Choroid plexus epithelial cell (primary cell): ENCODE data around the gene ZDHHC6.
"Not testable (repeated sequence)": the region's sequence is repeated elsewhere in the genome, so short reads cannot be mapped to it uniquely, and the experiment has no call there.

Experiments
- DNase-seq: peaks from one replicate; pipeline ENCODE4 v3.0.0-alpha.2; 2010; ENCODE audit warnings: low read depth
- H3K4me3 ChIP-seq: 2 replicates; pipeline ENCODE4 v1.5.1; 2011; ENCODE audit warnings: low read depth, mild to moderate bottlenecking, control low read depth, low read length, moderate library complexity
- TF ChIP-seq, protein P1 (sequence below): conservative IDR thresholded peaks from 2 replicates; pipeline ENCODE4 v1.5.1; 2011; ENCODE audit warnings: low read depth, mild to moderate bottlenecking, control low read depth, inconsistent platforms, low read length, moderate library complexity

ZDHHC6 gene

DNA sequence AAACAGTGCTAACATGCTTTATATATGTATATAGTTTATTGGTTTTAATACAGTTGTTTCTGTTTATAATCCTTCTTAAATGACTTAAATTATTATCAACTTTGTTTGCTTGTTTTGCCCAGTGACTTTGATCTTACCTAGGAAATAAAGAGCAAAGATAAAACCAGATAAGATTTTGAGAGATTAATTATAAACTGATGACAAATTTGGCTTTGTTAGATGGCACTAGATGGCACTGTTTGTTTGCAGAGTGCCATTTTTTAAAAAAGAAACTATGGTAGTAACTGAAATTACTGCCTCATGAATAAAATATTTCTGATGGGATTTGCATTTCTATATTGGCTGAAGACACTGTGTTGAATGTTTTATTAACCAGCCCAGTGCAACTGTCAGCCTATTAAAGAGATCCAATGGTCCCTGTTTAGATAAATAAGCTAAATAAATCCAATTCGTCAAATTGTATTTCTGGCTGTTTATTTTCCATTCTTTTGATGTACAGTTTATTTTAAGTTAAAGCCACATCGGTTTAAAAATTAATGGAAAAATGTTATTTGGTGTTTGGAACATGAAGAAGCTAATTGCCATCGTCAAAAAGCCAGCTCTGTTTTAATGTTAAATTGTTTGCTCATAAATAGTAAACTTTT lies 29.0 kb upstream of the ZDHHC6 start:
- TF ChIP-seq, protein P1, sequence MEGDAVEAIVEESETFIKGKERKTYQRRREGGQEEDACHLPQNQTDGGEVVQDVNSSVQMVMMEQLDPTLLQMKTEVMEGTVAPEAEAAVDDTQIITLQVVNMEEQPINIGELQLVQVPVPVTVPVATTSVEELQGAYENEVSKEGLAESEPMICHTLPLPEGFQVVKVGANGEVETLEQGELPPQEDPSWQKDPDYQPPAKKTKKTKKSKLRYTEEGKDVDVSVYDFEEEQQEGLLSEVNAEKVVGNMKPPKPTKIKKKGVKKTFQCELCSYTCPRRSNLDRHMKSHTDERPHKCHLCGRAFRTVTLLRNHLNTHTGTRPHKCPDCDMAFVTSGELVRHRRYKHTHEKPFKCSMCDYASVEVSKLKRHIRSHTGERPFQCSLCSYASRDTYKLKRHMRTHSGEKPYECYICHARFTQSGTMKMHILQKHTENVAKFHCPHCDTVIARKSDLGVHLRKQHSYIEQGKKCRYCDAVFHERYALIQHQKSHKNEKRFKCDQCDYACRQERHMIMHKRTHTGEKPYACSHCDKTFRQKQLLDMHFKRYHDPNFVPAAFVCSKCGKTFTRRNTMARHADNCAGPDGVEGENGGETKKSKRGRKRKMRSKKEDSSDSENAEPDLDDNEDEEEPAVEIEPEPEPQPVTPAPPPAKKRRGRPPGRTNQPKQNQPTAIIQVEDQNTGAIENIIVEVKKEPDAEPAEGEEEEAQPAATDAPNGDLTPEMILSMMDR: peak; percentile 51
- H3K4me3 ChIP-seq: no peak overlapping the region
- peak; percentile 39 for DNase-seq

DNA sequence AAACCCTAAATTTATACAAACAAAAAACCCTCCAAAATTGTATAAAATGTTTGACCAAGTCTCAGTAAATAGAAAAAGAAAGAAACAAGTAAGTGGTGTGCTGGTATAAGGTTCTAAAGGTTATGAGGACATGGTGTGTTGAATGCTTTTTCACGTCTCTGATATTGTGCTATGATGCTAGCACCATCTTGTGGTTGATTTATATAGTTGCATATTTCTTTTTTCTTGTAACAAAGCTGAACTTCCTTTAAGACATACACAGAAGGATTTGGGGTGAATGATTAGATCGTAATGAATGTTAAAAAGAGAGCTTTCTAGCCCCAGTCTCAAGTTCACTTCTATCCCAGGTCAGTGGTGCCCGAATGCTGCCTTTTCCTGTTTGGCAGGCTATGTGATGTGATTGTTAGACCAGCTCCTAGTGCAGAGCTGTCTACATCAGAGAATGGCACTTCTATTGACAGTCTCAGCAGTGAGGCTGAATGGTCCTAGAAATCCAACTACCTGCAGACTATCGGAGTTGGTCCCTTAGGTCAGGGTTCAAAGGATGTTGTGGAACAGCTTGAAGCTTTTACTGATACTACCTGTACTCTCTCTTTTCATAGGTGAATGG lies 25.3 kb upstream of the ZDHHC6 start:
- TF ChIP-seq, protein P1: peak; percentile 64
- no peak overlapping the region for H3K4me3 ChIP-seq
- DNase-seq: peak; percentile 81

DNA sequence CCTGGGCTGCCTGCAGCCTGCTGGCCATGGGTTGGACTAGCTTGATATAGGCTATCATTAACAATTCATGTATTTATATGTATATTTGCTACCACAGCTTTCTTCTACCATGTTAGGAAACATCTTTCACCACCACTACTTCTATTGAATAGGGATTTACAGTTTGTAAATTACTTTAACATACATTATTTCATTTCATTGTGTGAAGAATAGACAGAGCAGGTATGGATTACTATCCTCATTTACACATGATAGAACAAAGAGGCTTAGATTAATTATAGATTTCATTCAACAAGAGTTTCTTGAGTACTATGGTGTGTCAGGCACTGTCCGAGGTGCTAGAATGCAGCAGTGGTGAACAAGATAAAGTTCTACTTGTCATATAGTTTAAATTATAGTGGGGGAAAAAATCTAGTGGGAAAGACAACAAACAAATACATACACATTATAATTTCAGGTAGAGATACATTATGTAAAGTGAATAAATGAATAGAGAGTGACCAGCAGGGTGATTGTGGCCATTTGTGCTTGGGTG lies 20.9 kb upstream of the ZDHHC6 start:
- TF ChIP-seq, protein P1: no peak
- DNase-seq: peak; percentile 27
- H3K4me3 ChIP-seq: no peak overlapping the region

DNA sequence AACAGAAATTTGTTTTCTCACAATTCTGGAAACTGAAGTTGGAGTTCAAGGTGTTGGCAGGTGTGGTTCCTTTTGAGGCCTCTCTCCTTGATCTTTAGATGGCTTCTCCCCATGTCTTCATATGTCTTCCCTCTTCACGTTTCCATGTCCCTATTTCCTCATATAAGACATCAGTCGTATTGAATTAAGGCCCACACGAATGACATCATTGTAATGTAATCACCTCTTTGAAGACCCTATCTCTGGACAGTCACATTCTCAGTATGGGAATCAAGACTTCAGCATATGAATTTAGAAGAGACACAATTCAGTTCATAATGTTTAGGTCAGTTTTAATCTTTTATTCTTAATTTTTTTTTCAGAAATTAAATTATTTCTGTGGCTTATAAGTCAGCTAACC lies 20.1 kb upstream of the ZDHHC6 start:
- no peak overlapping the region for H3K4me3 ChIP-seq
- no peak for DNase-seq
- TF ChIP-seq, protein P1: no peak

DNA sequence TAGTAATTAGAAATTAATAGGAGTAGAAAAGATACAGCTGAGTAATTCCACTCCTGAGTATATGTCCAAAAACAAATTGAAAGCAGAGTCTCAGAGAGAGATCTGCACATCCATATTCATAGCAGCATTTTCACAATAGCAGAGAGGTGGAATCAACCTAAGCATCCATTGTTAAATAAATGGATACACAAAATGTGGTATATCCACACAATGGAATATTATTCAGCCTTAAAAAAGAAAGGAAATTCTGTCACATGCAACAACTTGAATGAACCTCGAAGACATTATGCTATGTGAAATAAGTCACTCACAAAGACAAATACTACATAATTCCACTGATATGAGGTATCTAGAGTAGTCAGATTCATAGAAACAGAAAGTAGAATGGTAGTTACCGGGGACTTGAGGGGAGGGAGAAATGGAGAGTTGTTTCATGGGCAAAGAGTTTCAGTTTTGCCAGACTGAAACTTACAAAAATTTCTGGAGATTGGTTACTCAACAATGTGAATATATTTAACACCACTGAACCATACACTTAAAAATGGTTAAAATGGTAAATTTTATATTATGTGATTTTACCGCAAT lies 18.7 kb upstream of the ZDHHC6 start:
- H3K4me3 ChIP-seq: no peak overlapping the region
- TF ChIP-seq, protein P1: no peak
- DNase-seq: no peak

DNA sequence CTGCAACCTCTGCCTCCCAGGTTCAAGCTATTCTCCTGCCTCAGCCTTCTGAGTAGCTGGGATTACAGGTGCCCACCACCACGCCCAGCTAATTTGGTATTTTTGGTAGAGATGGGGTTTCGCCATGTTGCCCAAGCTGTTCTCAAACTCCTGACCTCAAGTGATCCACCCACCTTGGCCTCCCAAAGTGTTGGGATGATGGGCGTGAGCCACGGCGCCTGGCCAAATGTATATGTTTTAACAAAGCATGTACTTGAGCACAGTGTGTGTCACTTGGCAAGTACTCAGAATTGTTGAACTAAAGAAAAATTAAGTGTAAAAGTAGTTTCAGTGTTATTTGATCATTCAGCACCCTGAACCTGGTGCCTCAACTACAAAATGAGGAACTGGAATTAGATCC lies 17.4 kb upstream of the ZDHHC6 start:
- DNase-seq, H3K4me3 ChIP-seq: not testable (repeated sequence)

DNA sequence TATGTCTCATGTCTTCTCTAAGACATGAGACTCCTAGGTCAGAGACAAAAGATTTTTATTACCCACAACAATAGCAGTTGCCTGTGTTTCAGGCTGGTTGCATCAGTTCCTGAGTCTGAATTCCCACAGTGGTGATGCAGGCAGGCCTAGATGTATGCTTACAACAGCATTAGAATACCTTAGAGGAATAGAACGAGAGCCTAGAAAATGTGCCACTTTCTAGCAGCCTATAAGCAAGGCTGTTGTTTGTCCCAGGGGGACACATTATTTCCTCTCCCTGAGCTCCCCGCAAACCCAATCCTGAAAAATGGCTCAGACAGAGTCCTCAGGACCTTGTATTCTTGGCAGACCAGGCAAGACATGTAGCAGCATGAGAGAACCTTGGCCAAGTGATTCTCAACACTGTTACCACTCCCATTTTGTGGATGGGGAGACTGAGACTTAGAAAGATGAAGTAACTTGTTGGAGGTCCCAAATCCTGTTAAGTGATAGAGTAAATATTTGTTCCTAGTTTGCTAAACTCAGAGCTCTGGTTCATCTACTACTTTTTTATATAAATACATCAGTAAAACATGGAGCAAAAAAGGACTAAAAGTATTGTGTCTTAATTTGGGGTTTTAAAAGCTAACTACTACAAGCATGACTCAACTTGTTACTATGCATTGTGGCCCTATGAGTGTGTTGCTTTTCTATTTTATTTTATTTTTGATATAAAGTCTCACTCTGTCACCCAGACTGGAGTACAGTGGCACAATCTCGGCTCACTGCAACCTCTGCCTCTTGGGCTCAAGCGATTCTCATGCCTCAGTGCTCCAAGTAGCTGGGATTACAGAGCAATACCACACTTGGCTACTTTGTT lies 14.5 kb upstream of the ZDHHC6 start:
- TF ChIP-seq, protein P1: no peak
- peak; percentile 81 for DNase-seq
- H3K4me3 ChIP-seq: no peak overlapping the region
